ENCODE data around the gene TTLL4.

The TTLL4 gene

DNA sequence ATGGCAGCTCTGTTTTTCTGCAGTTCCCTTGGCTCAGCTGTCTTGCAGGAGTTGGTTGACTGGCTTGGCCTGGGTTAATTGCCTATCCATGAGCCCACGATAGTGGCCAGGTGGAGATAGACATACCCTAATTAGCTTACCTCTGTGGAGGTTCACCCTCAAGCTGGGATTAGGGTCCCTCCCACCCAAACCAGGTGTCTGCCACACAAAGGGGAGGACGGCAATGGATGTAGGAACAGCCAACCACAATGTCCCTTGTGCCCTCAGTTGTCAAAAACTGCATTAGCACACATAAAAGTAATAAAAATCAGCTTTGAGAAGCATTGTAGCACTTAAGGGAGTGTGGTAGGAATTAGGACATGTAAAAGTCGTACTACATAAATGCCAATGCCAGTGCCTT is 75.5 kb downstream of the TTLL4 start:
- DNase-seq, result no peak

DNA sequence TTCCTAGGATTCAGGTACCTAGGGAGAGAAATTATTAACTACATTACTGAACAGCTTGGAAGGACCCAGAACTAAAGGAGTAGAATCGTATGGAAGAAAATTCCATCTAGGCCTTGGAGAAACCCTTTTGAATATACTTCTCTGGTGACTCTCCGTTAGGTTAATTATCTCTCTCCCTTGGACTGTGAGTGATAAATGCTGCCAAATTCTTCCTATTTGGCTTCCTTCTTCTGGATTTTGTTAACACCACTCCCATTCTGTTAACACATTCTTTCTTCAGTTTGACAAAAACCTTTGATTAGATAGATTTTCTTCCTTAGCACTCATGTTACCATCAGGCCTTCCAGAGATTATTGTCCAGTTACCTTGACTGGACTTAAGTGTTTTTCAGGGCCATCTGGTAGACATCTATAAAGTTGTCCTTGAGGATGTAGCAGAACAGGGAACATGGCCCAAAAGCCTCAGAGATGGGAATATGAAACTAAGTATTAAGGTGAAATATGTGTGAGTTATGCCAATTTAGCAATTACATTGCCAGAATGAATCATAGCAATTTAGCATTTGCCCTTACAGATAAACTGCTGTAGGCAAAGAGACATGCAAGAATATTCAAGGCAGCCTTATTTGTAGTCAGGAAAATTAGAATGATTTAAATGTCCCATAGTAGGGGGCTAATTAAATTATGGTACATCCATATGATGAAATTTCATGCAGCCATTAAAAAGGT is 78.1 kb downstream of the TTLL4 start:
- DNase-seq, result no peak

DNA sequence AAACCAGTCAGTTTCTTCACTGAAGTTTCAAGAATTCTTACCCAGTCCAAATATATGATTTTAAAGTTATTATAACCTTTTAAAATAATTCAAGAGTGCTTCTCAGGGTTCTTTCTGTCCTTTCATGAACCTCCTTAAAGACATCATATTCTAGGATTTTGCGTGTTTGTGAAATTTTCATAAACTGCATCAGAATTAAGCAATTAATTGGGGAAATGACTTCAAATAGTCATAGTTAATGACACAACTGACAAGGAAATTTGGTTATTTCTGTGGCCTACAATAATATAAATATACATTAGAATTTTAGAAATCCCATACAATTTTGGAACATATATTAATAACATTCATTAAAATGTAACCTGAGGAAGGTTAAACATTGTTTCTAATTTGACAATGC is 81.8 kb downstream of the TTLL4 start:
- DNase-seq, result no peak

GRCh38 chr2:218796691-218797090 is 86.1 kb downstream of the TTLL4 start:
- no peak for DNase-seq

GRCh38 chr2:218798767-218799504 is 88.3 kb downstream of the TTLL4 start:
- DNase-seq, result no peak

GRCh38 chr2:218799990-218800389 is 89.4 kb downstream of the TTLL4 start:
- DNase-seq, result no peak

- DNase-seq, result no peak
Measured at GRCh38 chr2:218802386-218802994, 91.9 kb downstream of the TTLL4 start.

DNA sequence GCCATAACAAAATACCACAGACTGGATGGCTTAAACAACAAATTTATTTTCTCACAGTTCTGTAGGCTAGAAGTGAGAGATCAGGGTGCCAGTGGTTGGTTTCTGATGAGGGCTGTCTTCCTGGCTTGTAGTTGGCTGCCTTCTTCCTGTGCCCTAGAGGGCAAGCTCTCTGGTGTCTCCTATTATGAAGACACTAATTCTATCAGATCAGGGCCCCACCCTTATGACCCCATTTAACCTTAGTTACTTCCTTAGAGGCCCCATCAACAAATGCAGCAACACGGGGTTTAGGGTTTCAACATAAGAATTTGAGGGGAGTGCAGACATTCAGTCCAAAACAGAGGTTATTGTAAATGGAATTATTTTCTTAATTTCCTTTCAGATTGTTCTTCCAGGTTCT is 94.2 kb downstream of the TTLL4 start:
- no peak for DNase-seq

Data from NCI-H187 treated with DMSO at 0.1 percent for 48 hours (cell line).